ENCODE measurements around the gene SOX18. TPM values are rescaled to one million over a fixed set of nuclear protein-coding genes. Genes with fewer than 3 reads are reported as not detected.

SOX18 gene
- total RNA-seq, 4 donors from 2014 or later, result 0.79 to 8.7 (median 3.3) TPM

GRCh38 chr20:64052987-64053840 is 3.8 kb upstream of the SOX18 start:
- H3K27ac ChIP-seq, result peak overlapping the region; percentile 70
- H3K27me3 ChIP-seq, result peaks cover 50% of the 10 kb centered on the region
- no peak for TF ChIP-seq EP300 (IDR thresholded peaks at IDR 0.05)
- TF ChIP-seq POLR2A (IDR thresholded peaks at IDR 0.05), result no peak
- TF ChIP-seq, protein P1, sequence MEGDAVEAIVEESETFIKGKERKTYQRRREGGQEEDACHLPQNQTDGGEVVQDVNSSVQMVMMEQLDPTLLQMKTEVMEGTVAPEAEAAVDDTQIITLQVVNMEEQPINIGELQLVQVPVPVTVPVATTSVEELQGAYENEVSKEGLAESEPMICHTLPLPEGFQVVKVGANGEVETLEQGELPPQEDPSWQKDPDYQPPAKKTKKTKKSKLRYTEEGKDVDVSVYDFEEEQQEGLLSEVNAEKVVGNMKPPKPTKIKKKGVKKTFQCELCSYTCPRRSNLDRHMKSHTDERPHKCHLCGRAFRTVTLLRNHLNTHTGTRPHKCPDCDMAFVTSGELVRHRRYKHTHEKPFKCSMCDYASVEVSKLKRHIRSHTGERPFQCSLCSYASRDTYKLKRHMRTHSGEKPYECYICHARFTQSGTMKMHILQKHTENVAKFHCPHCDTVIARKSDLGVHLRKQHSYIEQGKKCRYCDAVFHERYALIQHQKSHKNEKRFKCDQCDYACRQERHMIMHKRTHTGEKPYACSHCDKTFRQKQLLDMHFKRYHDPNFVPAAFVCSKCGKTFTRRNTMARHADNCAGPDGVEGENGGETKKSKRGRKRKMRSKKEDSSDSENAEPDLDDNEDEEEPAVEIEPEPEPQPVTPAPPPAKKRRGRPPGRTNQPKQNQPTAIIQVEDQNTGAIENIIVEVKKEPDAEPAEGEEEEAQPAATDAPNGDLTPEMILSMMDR (IDR thresholded peaks at IDR 0.05), result no peak
- no peak for TF ChIP-seq POLR2AphosphoS5 (IDR thresholded peaks at IDR 0.05)
- H3K4me3 ChIP-seq, result no peak overlapping the region
- no peak for DNase-seq (ENCODE audit: low spot score in 2 of 2)
- 59% methylated on average over 20 of the region's 33 CpGs for WGBS
- no peaks in the 10 kb centered on the region for H3K36me3 ChIP-seq
- H3K4me1 ChIP-seq, result peaks cover 57% of the 10 kb centered on the region
- no peaks in the 10 kb centered on the region for H3K9me3 ChIP-seq

DNA sequence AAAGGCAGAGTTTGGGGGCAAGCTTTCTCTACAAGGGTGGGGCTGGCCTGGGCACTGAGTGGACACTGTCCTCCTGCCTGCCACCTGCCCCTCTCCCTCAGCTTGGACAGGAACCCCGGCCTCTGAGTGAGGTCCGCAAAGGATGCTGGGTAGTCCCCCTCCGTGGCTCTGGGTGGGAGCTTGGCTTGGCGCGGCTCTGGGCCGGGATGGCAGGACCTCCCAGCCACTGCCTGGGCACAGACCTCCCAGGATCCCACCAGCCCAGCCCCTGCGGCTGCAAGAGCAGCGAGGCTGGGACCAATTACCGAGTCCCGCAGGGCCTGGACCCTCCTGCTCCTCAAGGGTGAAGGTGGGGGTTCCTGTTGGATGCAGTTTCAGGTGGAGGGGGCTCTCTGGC is 2.9 kb upstream of the SOX18 start:
- Histone ChIP-seq H3K36me3 (no peaks in the 10 kb centered on the region), H3K4me1 (peaks cover 55% of the 10 kb centered on the region), H3K27me3 (peaks cover 59% of the 10 kb centered on the region), H3K4me3 (no peak overlapping the region), H3K27ac (peak overlapping the region; percentile 70), H3K9me3 (no peaks in the 10 kb centered on the region)
- TF ChIP-seq, protein P1 (IDR thresholded peaks at IDR 0.05), result no peak
- TF ChIP-seq POLR2AphosphoS5 (IDR thresholded peaks at IDR 0.05), result no peak
- 86% methylated on average over 4 of the region's 10 CpGs for WGBS
- DNase-seq (ENCODE audit: low spot score in 2 of 2), result no peak

DNA sequence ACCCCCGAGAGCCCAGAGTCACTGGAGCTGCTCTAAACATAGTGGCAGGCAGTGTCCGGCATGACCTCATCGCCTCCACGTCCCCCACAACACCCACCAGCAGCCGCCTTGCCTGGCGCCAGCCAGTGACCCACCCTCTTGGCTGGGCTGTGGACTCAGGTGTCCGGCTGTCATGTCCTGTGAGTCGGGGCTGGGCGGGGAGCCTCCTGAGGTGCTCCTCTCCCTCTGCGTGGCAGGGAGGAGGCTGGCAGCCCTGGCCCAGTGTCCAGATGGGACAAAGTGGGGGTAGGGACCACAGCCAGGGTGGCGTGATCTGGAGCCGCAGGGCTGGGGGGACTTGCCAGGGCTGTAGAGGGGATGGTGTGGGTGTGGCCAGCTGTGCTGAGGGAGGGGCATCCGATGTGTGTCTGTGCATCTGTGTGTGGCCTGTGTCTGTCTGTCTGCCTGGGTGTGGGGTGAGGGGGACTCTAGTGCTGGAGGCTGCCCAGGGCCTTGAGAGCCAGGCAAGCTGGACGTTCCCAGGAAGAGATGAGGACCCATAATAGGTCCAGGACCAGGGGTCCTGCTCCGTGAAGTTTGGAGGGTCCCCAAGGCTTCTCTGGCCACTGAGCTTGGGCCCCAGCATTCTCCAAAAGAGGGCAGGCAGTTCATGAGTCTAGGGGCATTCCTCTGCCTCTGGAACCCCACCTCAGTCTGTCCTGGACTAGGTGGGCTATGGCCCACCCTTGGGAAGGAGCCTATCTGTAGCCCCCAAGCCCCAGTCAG is 2.3 kb upstream of the SOX18 start:
- Histone ChIP-seq H3K36me3 (no peaks in the 10 kb centered on the region), H3K4me3 (no peak overlapping the region), H3K4me1 (peaks cover 52% of the 10 kb centered on the region), H3K27me3 (peaks cover 64% of the 10 kb centered on the region), H3K27ac (peak overlapping the region; percentile 70), H3K9me3 (no peaks in the 10 kb centered on the region)
- no peak for DNase-seq (ENCODE audit: low spot score in 2 of 2)
- peak in 1 of 3 donors; percentile 37 for TF ChIP-seq POLR2AphosphoS5 (IDR thresholded peaks at IDR 0.05)
- TF ChIP-seq EP300 (IDR thresholded peaks at IDR 0.05), result no peak
- TF ChIP-seq, protein P1 (IDR thresholded peaks at IDR 0.05), result no peak
- no peak for TF ChIP-seq POLR2A (IDR thresholded peaks at IDR 0.05)
- WGBS, result 73% methylated on average over 2 of the region's 15 CpGs

GRCh38 chr20:64051033-64051452 is 1.6 kb upstream of the SOX18 start:
- Histone ChIP-seq H3K9me3 (no peaks in the 10 kb centered on the region), H3K36me3 (no peaks in the 10 kb centered on the region), H3K4me3 (no peak overlapping the region), H3K4me1 (peaks cover 49% of the 10 kb centered on the region), H3K27ac (peak overlapping the region; percentile 47), H3K27me3 (peaks cover 66% of the 10 kb centered on the region)
- DNase-seq (ENCODE audit: low spot score in 2 of 2), result no peak
- WGBS, result 73% methylated on average over 3 of the region's 11 CpGs
- TF ChIP-seq POLR2AphosphoS5 (IDR thresholded peaks at IDR 0.05) (no peak), EP300 (IDR thresholded peaks at IDR 0.05) (no peak), POLR2A (IDR thresholded peaks at IDR 0.05) (no peak)
- TF ChIP-seq, protein P1 (IDR thresholded peaks at IDR 0.05), result no peak
